BJ (cell line): ENCODE data around the gene GPR101. TPM values are rescaled to one million over a fixed set of nuclear protein-coding genes. Genes with fewer than 3 reads are reported as not detected.
"Not testable (repeated sequence)": the region's sequence is repeated elsewhere in the genome, so short reads cannot be mapped to it uniquely, and the experiment has no call there.

ENCODE experiments used
- CTCF ChIA-PET: fragments of 350-600 bp; formaldehyde crosslinking; extraction: SDS; loops from one replicate; lab custom pipeline; 2021; ENCODE audit warnings: antibody characterized with exemption, inconsistent platforms; lab: Yijun Ruan, JAX
- POLR2A ChIA-PET: fragments of 300-600 bp; sonication (Branson Sonifier 250); formaldehyde crosslinking; extraction: SDS; loops from one replicate; lab custom pipeline; 2021; ENCODE audit warnings: antibody characterized with exemption; lab: Charles Lee
- DNase-seq: peaks from one replicate; pipeline ENCODE4 v3.0.0-alpha.2; 2011; ENCODE audit warnings: low read depth
- H3K27me3 ChIP-seq: 2 replicates; pipeline ENCODE4 v1.6.0; 2011; ENCODE audit warnings: low read length; ENCODE audit not compliant: control insufficient read depth, insufficient read depth
- H3K36me3 ChIP-seq: 2 replicates; pipeline ENCODE4 v1.5.1; 2011; ENCODE audit warnings: low read length; ENCODE audit not compliant: control insufficient read depth, insufficient read depth
- H3K4me3 ChIP-seq: 2 replicates; pipeline ENCODE4 v1.5.1; 2011; ENCODE audit warnings: low read depth, mild to moderate bottlenecking, control low read depth, low read length
- polyA plus RNA-seq: library from polyadenylated mRNA; depleted of rRNA; stranded (reverse); fragments of >200 nt; gene quantifications from 2 replicates; pipeline ENCODE4 v1.2.3, GENCODE V29; 2011; rRNA removed
- TF ChIP-seq, protein P1 (sequence below): IDR thresholded peaks from 2 replicates; pipeline ENCODE4 v1.5.1; 2011; ENCODE audit warnings: low read depth, mild to moderate bottlenecking, control low read depth, inconsistent platforms, low read length, moderate library complexity; ENCODE audit not compliant: insufficient read depth

GPR101 gene
- polyA plus RNA-seq, 1 experiment: not detected

DNA sequence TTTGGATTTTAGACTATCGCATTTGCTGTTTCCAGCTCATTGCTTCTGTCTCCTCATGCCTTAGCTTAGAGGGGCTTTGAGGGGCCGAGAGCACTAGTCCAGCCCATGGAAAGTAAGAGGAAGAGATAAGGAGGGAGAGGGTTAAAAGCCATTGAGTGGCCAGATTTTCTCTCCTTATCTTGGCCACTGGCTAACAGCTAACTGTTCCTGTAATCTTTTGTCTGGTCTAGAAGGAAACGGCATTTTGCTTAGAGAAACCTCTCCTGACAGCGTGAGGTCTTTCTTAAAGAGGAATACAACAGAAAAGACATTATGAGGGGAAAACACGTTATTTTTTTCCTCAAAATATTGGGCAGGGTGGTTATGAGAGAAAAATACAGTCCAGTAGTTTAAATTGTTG lies 7.9 kb downstream of the GPR101 start:
- ChIA-PET POLR2A (no interaction called here), CTCF (no interaction called here)
- Histone ChIP-seq H3K36me3 (no peaks in the 10 kb centered on the region), H3K27me3 (no peaks in the 10 kb centered on the region), H3K4me3 (no peak overlapping the region)
- TF ChIP-seq, protein P1, sequence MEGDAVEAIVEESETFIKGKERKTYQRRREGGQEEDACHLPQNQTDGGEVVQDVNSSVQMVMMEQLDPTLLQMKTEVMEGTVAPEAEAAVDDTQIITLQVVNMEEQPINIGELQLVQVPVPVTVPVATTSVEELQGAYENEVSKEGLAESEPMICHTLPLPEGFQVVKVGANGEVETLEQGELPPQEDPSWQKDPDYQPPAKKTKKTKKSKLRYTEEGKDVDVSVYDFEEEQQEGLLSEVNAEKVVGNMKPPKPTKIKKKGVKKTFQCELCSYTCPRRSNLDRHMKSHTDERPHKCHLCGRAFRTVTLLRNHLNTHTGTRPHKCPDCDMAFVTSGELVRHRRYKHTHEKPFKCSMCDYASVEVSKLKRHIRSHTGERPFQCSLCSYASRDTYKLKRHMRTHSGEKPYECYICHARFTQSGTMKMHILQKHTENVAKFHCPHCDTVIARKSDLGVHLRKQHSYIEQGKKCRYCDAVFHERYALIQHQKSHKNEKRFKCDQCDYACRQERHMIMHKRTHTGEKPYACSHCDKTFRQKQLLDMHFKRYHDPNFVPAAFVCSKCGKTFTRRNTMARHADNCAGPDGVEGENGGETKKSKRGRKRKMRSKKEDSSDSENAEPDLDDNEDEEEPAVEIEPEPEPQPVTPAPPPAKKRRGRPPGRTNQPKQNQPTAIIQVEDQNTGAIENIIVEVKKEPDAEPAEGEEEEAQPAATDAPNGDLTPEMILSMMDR: no peak
- no peak for DNase-seq

DNA sequence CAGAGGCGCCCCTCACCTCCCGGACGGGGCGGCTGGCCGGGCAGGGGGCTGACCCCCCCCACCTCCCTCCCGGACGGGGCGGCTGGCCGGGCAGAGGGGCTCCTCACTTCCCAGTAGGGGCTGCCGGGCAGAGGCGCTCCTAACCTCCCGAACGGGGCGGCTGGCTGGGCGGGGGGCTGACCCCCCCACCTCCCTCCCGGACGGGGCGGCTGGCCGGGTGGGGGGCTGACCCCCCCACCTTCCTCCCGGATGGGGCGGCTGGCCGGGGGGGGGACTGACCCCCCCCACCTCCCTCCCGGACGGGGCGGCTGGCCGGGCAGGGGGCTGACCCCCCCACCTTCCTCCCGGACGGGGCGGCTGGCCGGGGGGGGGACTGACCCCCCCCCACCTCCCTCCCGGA lies 33.6 kb downstream of the GPR101 start:
- H3K36me3 ChIP-seq, POLR2A ChIA-PET, CTCF ChIA-PET, H3K4me3 ChIP-seq, H3K27me3 ChIP-seq, DNase-seq: not testable (repeated sequence)

DNA sequence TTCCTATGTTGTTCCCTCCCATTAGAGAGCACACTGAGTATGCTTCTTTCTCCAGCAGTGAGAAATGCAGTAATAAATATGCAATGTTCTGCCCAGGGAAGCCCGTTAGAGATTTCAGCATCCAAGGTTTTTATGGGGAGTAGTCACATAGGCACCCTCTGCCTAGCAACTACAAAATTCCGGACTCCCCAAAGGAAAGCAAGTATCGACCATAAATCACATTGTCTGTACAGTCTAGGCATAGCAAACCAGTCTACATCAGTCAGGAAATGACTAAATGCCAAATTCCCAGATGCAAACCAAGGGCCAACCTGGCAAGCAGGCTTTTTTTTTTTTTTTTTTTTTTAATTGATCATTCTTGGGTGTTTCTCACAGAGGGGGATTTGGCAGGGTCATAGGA lies 34.8 kb downstream of the GPR101 start:
- POLR2A ChIA-PET: no interaction called here
- DNase-seq: no peak

More for the DNA sequence above, 34.8 kb downstream of the GPR101 start:
- TF ChIP-seq, protein P1: no peak
- CTCF ChIA-PET: no interaction called here
- no peaks in the 10 kb centered on the region for H3K36me3 ChIP-seq
- H3K4me3 ChIP-seq: no peak overlapping the region
- H3K27me3 ChIP-seq: no peaks in the 10 kb centered on the region

Other genes with a start within 250 kb of the GPR101 start
- gene RBMX, start 153.3 kb downstream of the GPR101 start, polyA plus RNA-seq: 73.5 and 95.5 TPM in 2 replicates